ENCODE data around the gene CST8.

CST8 gene

GRCh38 chr20:23526850-23527249 is 35.9 kb downstream of the CST8 start:
- DNase-seq, result no peak

GRCh38 chr20:23528867-23529431 is 38.0 kb downstream of the CST8 start:
- no peak for DNase-seq

GRCh38 chr20:23530937-23531567 is 40.1 kb downstream of the CST8 start:
- no peak for DNase-seq

- no peak for DNase-seq
These were observed 41.6 kb downstream of the CST8 start for GRCh38 chr20:23532533-23532932.

- no peak for DNase-seq
These were observed 42.2 kb downstream of the CST8 start for GRCh38 chr20:23533161-23533560.

GRCh38 chr20:23534801-23535593 is 44.1 kb downstream of the CST8 start:
- DNase-seq, result no peak

- DNase-seq, result no peak
These were observed 45.5 kb downstream of the CST8 start for GRCh38 chr20:23536328-23536974.

DNA sequence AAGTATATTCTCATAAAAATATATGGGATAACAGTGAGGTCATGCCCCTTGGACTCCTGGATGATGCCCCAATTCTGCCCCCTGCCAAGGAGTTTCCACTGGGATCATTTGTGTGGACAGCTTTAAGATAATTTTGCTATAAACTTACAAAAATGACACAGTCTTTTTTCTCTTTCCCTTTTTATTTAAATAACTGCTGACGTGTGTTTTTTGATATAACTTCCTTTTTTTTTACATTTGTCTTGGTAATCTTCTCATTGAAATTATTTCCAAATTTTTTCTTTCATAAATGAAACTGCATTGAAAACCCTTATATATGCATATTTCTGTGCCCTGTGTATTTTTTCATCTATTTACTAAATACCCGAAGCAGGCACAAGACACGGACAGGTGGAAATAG is 46.1 kb downstream of the CST8 start:
- no peak for DNase-seq

DNA sequence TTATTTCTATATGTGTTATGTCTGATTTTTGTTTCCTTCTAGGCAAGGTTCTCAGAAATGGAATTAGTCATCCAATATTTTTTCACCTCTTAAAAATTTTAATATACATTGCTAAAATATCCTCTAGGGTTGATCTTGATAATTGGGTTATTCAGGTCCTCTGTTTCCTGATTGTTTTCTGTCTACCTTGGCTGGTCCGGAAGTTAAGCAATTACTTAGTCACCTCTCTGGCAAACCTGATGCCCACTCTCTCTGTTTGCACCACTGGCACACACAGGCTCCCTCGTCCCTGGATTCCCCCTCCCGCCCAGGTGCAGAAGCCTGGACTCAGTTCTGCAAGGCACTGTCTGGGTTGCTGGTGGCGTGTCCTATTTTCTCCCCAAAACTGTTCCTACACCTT is 49.7 kb downstream of the CST8 start:
- no peak for DNase-seq

- no peak for DNase-seq
These were observed 50.4 kb downstream of the CST8 start for GRCh38 chr20:23541330-23541729.

GRCh38 chr20:23541776-23542175 is 50.9 kb downstream of the CST8 start:
- no peak for DNase-seq

DNA sequence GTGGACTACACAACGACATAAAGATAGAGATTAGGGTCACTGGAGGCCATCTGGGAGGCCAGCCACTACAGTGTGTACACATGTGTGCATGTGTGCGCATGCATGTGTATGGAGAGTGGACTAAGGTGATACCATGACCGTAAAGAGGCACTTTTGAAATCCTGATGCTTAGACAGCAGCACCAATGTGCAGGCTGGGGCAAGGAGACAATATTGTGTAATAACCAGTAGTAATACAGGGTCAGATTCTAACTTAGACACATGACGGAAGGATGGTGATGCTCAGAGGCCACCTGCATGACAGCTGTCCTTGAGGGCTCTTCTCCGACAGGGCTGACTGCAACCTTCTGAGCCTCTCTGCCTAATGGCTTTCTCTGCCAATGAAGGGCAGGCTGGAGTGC is 51.9 kb downstream of the CST8 start:
- DNase-seq, result no peak

- DNase-seq, result no peak
These were observed 53.2 kb downstream of the CST8 start for GRCh38 chr20:23544133-23544532.

Measured in activated CD4-positive, alpha-beta T cell treated with anti-CD3 and anti-CD28 coated beads for 1 hour (primary cell).